ENCODE measurements around the gene GBX2. TPM values are rescaled to one million over a fixed set of nuclear protein-coding genes. Genes with fewer than 3 reads are reported as not detected.
A peak's percentile ranks its signal among the peaks of the same experiment; 100 is the strongest.

Gene GBX2
- 13.0 and 18.0 TPM in 2 replicates for total RNA-seq (2014; rRNA removed; shearing (Covaris generic))

DNA sequence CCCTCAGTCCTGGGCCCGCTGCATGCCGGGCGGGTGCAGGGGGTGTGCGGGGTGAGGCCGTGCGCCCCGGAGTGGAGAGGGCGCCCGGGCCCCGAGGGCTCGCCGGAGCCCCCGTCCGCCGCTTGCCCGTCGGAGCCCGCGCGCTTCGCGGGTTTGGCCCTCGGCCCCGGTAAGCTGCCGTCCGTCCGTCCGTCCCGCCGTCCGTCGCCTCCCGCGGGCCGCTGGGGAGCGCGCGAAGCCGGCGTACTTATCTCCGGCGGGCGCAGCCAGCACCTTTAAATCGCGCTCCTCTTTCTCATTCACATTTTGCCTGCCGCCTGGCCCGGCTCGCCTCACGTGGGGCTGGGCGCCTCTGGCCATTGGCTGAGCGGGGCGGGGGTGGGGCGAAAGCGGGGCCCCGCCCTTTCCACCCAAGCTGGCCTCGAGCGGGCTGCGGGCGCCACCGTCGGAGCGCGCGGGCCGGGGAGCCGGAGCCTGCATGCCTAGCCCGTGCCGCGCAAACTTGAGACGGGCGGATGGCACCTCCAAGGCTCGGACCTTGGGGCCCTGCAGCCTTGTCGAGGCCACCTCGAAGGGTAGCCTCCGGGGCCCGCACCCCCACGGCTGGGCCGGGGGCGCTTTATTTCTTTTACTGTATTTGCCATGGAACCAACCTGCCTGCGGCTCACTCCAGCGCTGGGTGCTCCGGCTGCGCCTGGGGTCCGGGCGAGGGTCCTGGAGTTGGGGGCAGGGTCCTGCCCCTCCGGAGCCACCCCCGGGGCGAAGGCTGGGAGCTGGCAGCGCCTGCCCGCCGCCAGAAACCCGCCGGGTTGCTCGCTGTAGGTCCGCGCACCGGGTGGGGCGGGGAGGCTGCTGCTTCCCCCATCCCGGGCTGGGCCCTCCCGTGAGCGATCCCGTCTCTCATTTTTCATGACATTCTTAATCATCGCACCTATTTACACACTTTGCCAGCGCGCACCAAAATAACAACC lies at the start of gene GBX2:
GBX2 (minus strand) TSS at position 277 of the 971 bp plus-strand sequence. CDS start 415 bp downstream, outside the sequence.
- H3K27ac ChIP-seq: peak within 1 kb of the TSS; percentile 37; the same call in 1 of the 2 replicates
- no peaks in the 10 kb centered on the region for H3K27me3 ChIP-seq (replicated peaks)
- no peaks in the 10 kb centered on the region for H3K9me3 ChIP-seq (replicated peaks)
- peaks cover 84% of the 10 kb centered on the region for H3K36me3 ChIP-seq
- H3K4me3 ChIP-seq: peak within 1 kb of the TSS; percentile 98
- peak; percentile 87 to 92 for DNase-seq (ENCODE audit: low read depth in 1 of 2, low spot score in 2 of 2)
- peaks cover 23% of the 10 kb centered on the region for H3K4me1 ChIP-seq (replicated peaks)

- Histone ChIP-seq H3K4me1 (replicated peaks) (no peaks in the 10 kb centered on the region; the same call in 1 of the 2 replicates), H3K4me3 (no peak overlapping the region), H3K27me3 (replicated peaks) (no peaks in the 10 kb centered on the region), H3K27ac (no peak overlapping the region), H3K36me3 (peaks cover 10% of the 10 kb centered on the region; the same call in 1 of the 2 replicates), H3K9me3 (replicated peaks) (no peaks in the 10 kb centered on the region)
- DNase-seq (ENCODE audit: low read depth in 1 of 2, low spot score in 2 of 2): peak in 1 of 2 experiments; percentile 15
These were observed 49.7 kb upstream of the GBX2 start for GRCh38 chr2:236217926-236218325.

GRCh38 chr2:236216711-236217110 lies 48.5 kb upstream of the GBX2 start:
- no peaks in the 10 kb centered on the region; the same call in 1 of the 2 replicates for H3K4me1 ChIP-seq (replicated peaks)
- no peaks in the 10 kb centered on the region for H3K27me3 ChIP-seq (replicated peaks)
- H3K4me3 ChIP-seq: no peak overlapping the region
- H3K27ac ChIP-seq: no peak overlapping the region
- peak in 1 of 2 experiments; percentile 23 for DNase-seq (ENCODE audit: low read depth in 1 of 2, low spot score in 2 of 2)
- H3K9me3 ChIP-seq (replicated peaks): no peaks in the 10 kb centered on the region
- H3K36me3 ChIP-seq: 0 out of 2 replicates have a peak, but pooled peaks cover 6% of the 10 kb centered on the region

GRCh38 chr2:236215761-236216333 lies 47.7 kb upstream of the GBX2 start:
- H3K27ac ChIP-seq: no peak overlapping the region
- H3K9me3 ChIP-seq (replicated peaks): no peaks in the 10 kb centered on the region
- H3K4me3 ChIP-seq: no peak overlapping the region
- no peaks in the 10 kb centered on the region; the same call in 1 of the 2 replicates for H3K4me1 ChIP-seq (replicated peaks)
- DNase-seq (ENCODE audit: low read depth in 1 of 2, low spot score in 2 of 2): peak in 1 of 2 experiments; percentile 30
- no peaks in the 10 kb centered on the region for H3K27me3 ChIP-seq (replicated peaks)
- peaks cover 10% of the 10 kb centered on the region for H3K36me3 ChIP-seq

DNA sequence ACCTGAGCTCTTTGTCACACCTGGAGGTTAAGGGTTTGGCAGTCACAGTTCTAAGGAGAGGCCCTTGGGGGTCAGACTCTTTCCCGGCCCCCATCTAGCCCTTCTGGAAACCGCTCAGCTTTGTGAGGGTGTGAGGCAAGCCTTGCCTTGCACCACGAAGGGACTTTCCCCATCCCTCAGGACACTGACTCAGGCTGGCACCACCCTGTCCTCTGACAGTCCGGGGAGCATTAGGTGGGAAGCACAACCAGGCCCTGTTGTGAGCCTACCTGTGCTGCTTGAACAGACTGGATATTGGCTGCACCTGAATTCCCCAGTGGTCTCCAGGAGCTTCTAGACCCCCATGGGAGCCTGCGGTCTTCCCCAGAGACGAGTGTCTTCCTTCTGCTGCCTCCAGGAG lies 47.0 kb upstream of the GBX2 start:
- H3K4me3 ChIP-seq: no peak overlapping the region
- peaks cover 13% of the 10 kb centered on the region for H3K36me3 ChIP-seq
- no peaks in the 10 kb centered on the region; the same call in 1 of the 2 replicates for H3K4me1 ChIP-seq (replicated peaks)
- H3K27me3 ChIP-seq (replicated peaks): no peaks in the 10 kb centered on the region
- H3K27ac ChIP-seq: no peak overlapping the region
- no peaks in the 10 kb centered on the region for H3K9me3 ChIP-seq (replicated peaks)
- DNase-seq (ENCODE audit: low read depth in 1 of 2, low spot score in 2 of 2): peak in 1 of 2 experiments; percentile 40

GRCh38 chr2:236214376-236214995 lies 46.3 kb upstream of the GBX2 start:
- DNase-seq (ENCODE audit: low read depth in 1 of 2, low spot score in 2 of 2): peak in 1 of 2 experiments; percentile 19
- Histone ChIP-seq H3K4me3 (no peak overlapping the region), H3K9me3 (replicated peaks) (no peaks in the 10 kb centered on the region), H3K27ac (no peak overlapping the region), H3K4me1 (replicated peaks) (peaks cover 4% of the 10 kb centered on the region), H3K27me3 (replicated peaks) (no peaks in the 10 kb centered on the region), H3K36me3 (peaks cover 13% of the 10 kb centered on the region)

DNA sequence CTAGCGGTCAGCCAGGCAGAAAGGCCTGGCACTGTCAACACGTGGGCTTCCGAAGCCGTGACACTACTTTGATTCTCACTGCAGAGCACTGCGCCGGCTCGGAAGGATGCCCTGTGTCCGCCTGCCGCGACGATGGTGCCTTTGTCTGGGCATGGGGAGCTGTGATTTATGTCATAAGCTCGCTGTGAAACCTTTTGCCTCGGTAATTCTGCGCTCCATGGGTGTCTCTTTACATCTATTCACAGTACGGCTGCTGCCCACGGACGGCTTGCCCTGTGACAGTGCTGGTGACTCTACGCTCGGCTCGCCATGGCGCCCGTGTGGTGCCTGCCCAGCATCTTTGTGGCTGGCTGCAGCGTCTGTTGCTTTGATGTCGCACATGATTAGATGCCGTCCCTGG lies 43.1 kb upstream of the GBX2 start:
- no peaks in the 10 kb centered on the region for H3K9me3 ChIP-seq (replicated peaks)
- H3K4me3 ChIP-seq: no peak overlapping the region

GRCh38 chr2:236210536-236210935 lies 42.4 kb upstream of the GBX2 start:
- H3K27ac ChIP-seq: no peak overlapping the region
- no peak overlapping the region for H3K4me3 ChIP-seq
- H3K9me3 ChIP-seq (replicated peaks): no peaks in the 10 kb centered on the region
- peaks cover 5% of the 10 kb centered on the region for H3K4me1 ChIP-seq (replicated peaks)
- H3K36me3 ChIP-seq: peaks cover 15% of the 10 kb centered on the region
- H3K27me3 ChIP-seq (replicated peaks): no peaks in the 10 kb centered on the region
- DNase-seq (ENCODE audit: low read depth in 1 of 2, low spot score in 2 of 2): peak in 1 of 2 experiments; percentile 16

More for the DNA sequence above, 43.1 kb upstream of the GBX2 start:
- Histone ChIP-seq H3K27me3 (replicated peaks) (no peaks in the 10 kb centered on the region), H3K4me1 (replicated peaks) (peaks cover 5% of the 10 kb centered on the region), H3K36me3 (peaks cover 14% of the 10 kb centered on the region), H3K27ac (no peak overlapping the region)
- DNase-seq (ENCODE audit: low read depth in 1 of 2, low spot score in 2 of 2): peak in 1 of 2 experiments; percentile 31

DNA sequence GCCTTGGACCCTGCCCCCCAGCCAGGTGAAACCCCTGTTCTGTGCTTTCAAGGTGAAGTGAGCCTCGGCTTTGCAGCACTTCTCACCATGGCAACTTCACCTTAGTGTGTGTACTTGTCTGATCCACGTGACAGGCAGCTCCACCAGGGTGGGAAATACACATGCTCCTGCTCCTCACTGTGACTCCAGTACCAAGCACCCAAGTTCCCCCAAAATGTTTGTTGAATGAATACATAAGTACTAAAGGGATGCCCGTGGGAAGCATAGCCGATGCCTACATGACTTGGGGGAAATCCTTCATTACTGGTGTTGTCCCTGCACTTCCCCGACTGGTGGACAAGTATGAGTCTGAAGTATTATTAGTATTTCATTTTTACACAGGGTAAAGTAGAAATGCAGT lies 41.8 kb upstream of the GBX2 start:
- H3K9me3 ChIP-seq (replicated peaks): no peaks in the 10 kb centered on the region
- no peaks in the 10 kb centered on the region for H3K27me3 ChIP-seq (replicated peaks)
- peaks cover 5% of the 10 kb centered on the region for H3K4me1 ChIP-seq (replicated peaks)
- no peak overlapping the region for H3K27ac ChIP-seq
- peaks cover 15% of the 10 kb centered on the region for H3K36me3 ChIP-seq
- H3K4me3 ChIP-seq: no peak overlapping the region
- DNase-seq (ENCODE audit: low read depth in 1 of 2, low spot score in 2 of 2): peak in 1 of 2 experiments; percentile 20

DNA sequence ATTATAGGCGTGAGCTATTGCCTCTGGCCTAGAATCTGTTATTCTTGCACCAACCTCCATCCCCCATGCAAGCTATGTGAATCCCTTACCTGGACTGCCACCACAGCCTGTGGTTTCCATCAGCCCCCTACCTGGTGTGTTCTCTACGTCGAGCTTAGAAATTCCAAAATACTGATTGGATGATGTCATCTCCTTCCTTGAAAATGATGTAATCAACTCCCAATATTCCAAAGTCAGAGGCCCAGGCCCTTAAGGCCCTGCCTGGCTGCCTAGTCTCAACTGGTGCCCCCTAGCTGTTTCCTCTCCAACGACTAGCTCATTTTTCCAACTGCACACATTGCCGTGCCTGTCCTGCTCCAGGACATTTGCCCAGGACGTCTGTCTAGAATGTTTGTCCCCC lies 41.3 kb upstream of the GBX2 start:
- H3K4me1 ChIP-seq (replicated peaks): peaks cover 5% of the 10 kb centered on the region
- no peak overlapping the region for H3K27ac ChIP-seq
- no peak overlapping the region for H3K4me3 ChIP-seq
- peak in 1 of 2 experiments; percentile 40 for DNase-seq (ENCODE audit: low read depth in 1 of 2, low spot score in 2 of 2)
- H3K9me3 ChIP-seq (replicated peaks): no peaks in the 10 kb centered on the region
- no peaks in the 10 kb centered on the region for H3K27me3 ChIP-seq (replicated peaks)
- peaks cover 15% of the 10 kb centered on the region for H3K36me3 ChIP-seq

- Histone ChIP-seq H3K9me3 (replicated peaks) (no peaks in the 10 kb centered on the region), H3K36me3 (peaks cover 13% of the 10 kb centered on the region), H3K4me3 (no peak overlapping the region), H3K4me1 (replicated peaks) (peaks cover 5% of the 10 kb centered on the region), H3K27ac (no peak overlapping the region), H3K27me3 (replicated peaks) (no peaks in the 10 kb centered on the region)
- peak in 1 of 2 experiments; percentile 45 for DNase-seq (ENCODE audit: low read depth in 1 of 2, low spot score in 2 of 2)
These were observed 40.1 kb upstream of the GBX2 start for GRCh38 chr2:236208019-236208926.

GRCh38 chr2:236207472-236207871 lies 39.3 kb upstream of the GBX2 start:
- H3K27ac ChIP-seq: no peak overlapping the region

More at GRCh38 chr2:236207472-236207871, 39.3 kb upstream of the GBX2 start:
- Histone ChIP-seq H3K9me3 (replicated peaks) (no peaks in the 10 kb centered on the region), H3K4me1 (replicated peaks) (peaks cover 5% of the 10 kb centered on the region), H3K27me3 (replicated peaks) (no peaks in the 10 kb centered on the region), H3K4me3 (no peak overlapping the region), H3K36me3 (peaks cover 13% of the 10 kb centered on the region)
- DNase-seq (ENCODE audit: low read depth in 1 of 2, low spot score in 2 of 2): peak in 1 of 2 experiments; percentile 16
